Left lung (tissue), 10 donors: Measurements from ENCODE around the gene BAIAP2. TPM values are rescaled to one million over a fixed set of nuclear protein-coding genes. Genes with fewer than 3 reads are reported as not detected.

Source experiments
- ATAC-seq: fragments of 200-7000 bp; cut with Tn5 transposase; one replicate; pipeline ENCODE4 v1.9.1; 2020; ENCODE audit warnings: moderate library complexity
- DNase-seq, 4 donors: peaks; one replicate each; pipeline ENCODE4 v3.0.0-alpha.2; 2013 to 2020
- H3K27ac ChIP-seq, 2 donors: fragments of 200-600 bp; sonication (generic) in 1 of 2; one replicate each; pipeline versions ENCODE4 v1.5.0 to v1.8.0; 2020 to 2021
- H3K27me3 ChIP-seq, 2 donors: fragments of 200-600 bp; sonication (generic) in 1 of 2; one replicate each; pipeline versions ENCODE4 v1.5.0 to v1.8.0; 2020 to 2021
- H3K36me3 ChIP-seq, 2 donors: fragments of 200-600 bp; sonication (generic) in 1 of 2; one replicate each; pipeline versions ENCODE4 v1.5.0 to v1.8.0; 2020 to 2021
- H3K4me1 ChIP-seq, 2 donors: fragments of 200-600 bp; one replicate each; pipeline ENCODE4 v1.8.0; 2021
- H3K4me3 ChIP-seq, 2 donors: fragments of 200-600 bp; sonication (generic) in 1 of 2; one replicate each; pipeline versions ENCODE4 v1.5.0 to v1.8.0; 2020 to 2021; ENCODE audit warnings: mild to moderate bottlenecking in 1 of 2
- H3K9me3 ChIP-seq, 2 donors: fragments of 200-600 bp; sonication (generic) in 1 of 2; one replicate each; pipeline versions ENCODE4 v1.5.0 to v1.8.0; 2020 to 2021
- intact Hi-C, 2 donors: fragments of 100-400 bp; cut with DNase I; formaldehyde crosslinking; loops; one replicate each; pipeline versions ENCODE4 v1.11.2 to v1.14.2; 2022
- polyA plus RNA-seq, 6 donors: library from polyadenylated mRNA; unstranded; fragments of 120-200 nt; gene quantifications; one replicate each; pipeline ENCODE4 v1.2.1, GENCODE V29; 2013; ENCODE audit not compliant: insufficient read length in 6 of 6
- total RNA-seq, 2 donors: library from RNA; stranded (reverse); fragmentation: NEBNext Ultra II Directional; extraction: Animal tissue kit (Norgen Biotek cat#: 25700); gene quantifications; one replicate each; pipeline ENCODE4 v1.2.1, GENCODE V29; 2021
- TF ChIP-seq, protein P1 (sequence below), 2 donors: fragments of 200-600 bp; sonication (generic) in 1 of 2; IDR thresholded peaks; one replicate each; pipeline versions ENCODE4 v1.5.0 to v1.8.0; 2021; ENCODE audit warnings: antibody characterized with exemption in 2 of 2
- donor health status: DM: no; HTN: yes; CAD: no.
- donor health status: DM: no; HTN: no; CAD: no.

BAIAP2 gene
- total and polyA plus RNA-seq, 8 donors, result 40.9 to 135 (median 52.6) TPM

GRCh38 chr17:81140018-81140417 is 105.1 kb downstream of the BAIAP2 start:
- no peak overlapping the region for H3K4me3 ChIP-seq
- H3K36me3 ChIP-seq, result no peaks in the 10 kb centered on the region
- intact Hi-C loops, result no loop called here
- H3K4me1 ChIP-seq, result peaks cover 6 to 17% of the 10 kb centered on the region in 2 donors
- ATAC-seq (no peak), DNase-seq (no peak)
- no peak overlapping the region for H3K27ac ChIP-seq
- no peaks in the 10 kb centered on the region for H3K27me3 ChIP-seq
- TF ChIP-seq, protein P1, sequence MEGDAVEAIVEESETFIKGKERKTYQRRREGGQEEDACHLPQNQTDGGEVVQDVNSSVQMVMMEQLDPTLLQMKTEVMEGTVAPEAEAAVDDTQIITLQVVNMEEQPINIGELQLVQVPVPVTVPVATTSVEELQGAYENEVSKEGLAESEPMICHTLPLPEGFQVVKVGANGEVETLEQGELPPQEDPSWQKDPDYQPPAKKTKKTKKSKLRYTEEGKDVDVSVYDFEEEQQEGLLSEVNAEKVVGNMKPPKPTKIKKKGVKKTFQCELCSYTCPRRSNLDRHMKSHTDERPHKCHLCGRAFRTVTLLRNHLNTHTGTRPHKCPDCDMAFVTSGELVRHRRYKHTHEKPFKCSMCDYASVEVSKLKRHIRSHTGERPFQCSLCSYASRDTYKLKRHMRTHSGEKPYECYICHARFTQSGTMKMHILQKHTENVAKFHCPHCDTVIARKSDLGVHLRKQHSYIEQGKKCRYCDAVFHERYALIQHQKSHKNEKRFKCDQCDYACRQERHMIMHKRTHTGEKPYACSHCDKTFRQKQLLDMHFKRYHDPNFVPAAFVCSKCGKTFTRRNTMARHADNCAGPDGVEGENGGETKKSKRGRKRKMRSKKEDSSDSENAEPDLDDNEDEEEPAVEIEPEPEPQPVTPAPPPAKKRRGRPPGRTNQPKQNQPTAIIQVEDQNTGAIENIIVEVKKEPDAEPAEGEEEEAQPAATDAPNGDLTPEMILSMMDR (IDR thresholded peaks at IDR 0.05), result no peak
- H3K9me3 ChIP-seq, result no peaks in the 10 kb centered on the region

- ATAC-seq (no peak), DNase-seq (no peak)
- Histone ChIP-seq H3K27ac (no peak overlapping the region), H3K27me3 (no peaks in the 10 kb centered on the region), H3K4me3 (no peak overlapping the region), H3K4me1 (peaks cover 6 to 17% of the 10 kb centered on the region in 2 donors), H3K9me3 (no peaks in the 10 kb centered on the region), H3K36me3 (no peaks in the 10 kb centered on the region)
- TF ChIP-seq, protein P1 (IDR thresholded peaks at IDR 0.05), result no peak
- intact Hi-C loops, result no loop called here
Measured at GRCh38 chr17:81140695-81141094, 105.7 kb downstream of the BAIAP2 start.

DNA sequence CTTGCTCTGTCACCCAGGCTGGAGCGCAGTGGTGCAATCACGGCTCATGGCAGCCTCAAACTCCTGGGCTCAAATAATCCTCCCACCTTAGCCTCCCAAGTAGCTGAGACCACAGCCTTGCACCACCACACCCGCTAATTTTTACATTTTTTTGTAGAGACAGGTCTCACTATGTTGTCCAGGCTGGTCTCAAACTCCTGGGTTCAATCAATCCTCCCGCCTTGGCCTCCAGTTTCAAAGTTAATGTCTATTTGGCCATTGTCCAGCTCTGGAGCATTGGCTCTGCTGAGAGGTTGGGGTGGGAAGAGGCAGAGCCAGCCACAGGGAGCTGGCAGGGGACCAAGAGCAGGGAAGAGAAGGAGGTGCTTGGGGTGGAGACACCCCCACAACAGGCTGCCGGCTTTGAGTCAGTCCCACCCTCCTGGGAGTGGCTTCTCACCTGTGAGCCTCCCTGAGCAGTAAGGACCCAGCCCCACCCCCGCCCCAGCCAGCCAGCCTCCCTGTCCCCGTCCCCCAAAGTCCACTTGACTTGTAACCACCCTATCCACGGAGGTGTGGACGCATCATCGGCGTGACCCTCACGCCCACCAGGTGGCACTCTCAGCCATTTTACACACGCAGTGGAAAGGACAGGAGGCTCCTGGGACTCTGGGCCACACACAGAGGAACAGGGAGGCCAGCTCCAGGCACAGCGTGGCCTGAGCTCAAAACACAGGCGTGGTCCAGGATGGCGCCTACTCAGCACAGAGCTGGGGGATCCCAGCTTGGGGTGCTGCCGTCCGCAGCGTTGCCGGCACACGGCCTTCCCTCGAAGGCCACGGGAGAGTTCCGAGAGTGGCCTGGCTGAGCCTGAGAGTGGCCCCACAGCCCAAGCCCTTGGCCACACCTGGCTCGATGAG is 107.6 kb downstream of the BAIAP2 start:
- TF ChIP-seq, protein P1 (IDR thresholded peaks at IDR 0.05), result peak; percentile 40 to 67
- Histone ChIP-seq H3K4me1 (peaks cover 6 to 17% of the 10 kb centered on the region in 2 donors), H3K4me3 (no peak overlapping the region), H3K36me3 (no peaks in the 10 kb centered on the region), H3K27ac (no peak overlapping the region), H3K9me3 (no peaks in the 10 kb centered on the region), H3K27me3 (no peaks in the 10 kb centered on the region)
- DNase-seq (peak in 3 of 4 donors; percentile 59 to 91 (median 82)), ATAC-seq (peak; percentile 91)
- intact Hi-C loops, result loop anchor here in 1 of 2 donors (2.0 kb wide), 1 partner anchor 58 kb away; no protein-coding TSS in a partner anchor

- Histone ChIP-seq H3K4me3 (no peak overlapping the region), H3K27ac (no peak overlapping the region), H3K27me3 (no peaks in the 10 kb centered on the region), H3K9me3 (no peaks in the 10 kb centered on the region), H3K4me1 (peaks cover 6 to 17% of the 10 kb centered on the region in 2 donors), H3K36me3 (no peaks in the 10 kb centered on the region)
- ATAC-seq (peak; percentile 37), DNase-seq (no peak)
- intact Hi-C loops, result loop anchor here in 1 of 2 donors (2.0 kb wide), 1 partner anchor 58 kb away; no protein-coding TSS in a partner anchor
- TF ChIP-seq, protein P1 (IDR thresholded peaks at IDR 0.05), result no peak
Measured at GRCh38 chr17:81143200-81143527, 108.2 kb downstream of the BAIAP2 start.

DNA sequence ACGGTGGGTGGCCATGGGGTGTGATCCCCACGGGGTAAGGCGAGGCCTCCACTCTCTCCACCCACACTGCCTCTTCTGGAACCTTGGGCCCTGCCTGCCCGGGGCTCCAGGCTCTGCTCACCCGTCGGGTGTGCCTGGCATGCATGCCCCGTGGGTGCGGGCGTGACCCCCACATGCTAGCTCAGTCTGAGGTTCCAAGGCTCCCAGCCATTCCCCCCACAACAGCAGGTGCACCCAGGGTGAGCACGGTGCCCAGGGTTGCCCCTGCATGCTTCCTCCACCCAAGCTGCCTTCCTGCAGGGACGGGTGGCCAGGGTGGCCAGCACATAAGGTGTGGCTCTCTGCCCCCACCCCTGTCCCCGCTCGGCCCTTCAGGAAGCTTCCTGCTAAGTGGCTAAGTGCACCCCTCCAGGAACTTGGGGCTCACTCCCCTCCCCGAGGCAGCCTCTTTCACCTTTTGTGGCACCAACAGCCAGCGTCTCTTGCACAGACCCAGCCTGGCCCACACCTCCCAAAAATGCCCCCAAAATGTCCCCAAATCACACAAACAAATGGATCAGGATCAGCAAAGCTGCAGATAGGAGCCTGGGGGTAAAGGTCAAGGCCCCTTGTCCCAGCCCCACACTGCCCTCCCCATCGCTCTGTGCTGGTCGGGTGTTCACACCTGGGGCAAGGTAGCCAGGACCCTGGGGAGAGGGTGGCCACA is 108.9 kb downstream of the BAIAP2 start:
- ATAC-seq (no peak), DNase-seq (no peak)
- no peaks in the 10 kb centered on the region for H3K36me3 ChIP-seq
- H3K9me3 ChIP-seq, result no peaks in the 10 kb centered on the region
- H3K27me3 ChIP-seq, result no peaks in the 10 kb centered on the region
- peaks cover 6 to 22% of the 10 kb centered on the region in 2 donors for H3K4me1 ChIP-seq
- intact Hi-C loops, result loop anchor here in 1 of 2 donors (2.0 kb wide), 1 partner anchor 57 kb away; no protein-coding TSS in a partner anchor
- H3K27ac ChIP-seq, result no peak overlapping the region
- TF ChIP-seq, protein P1 (IDR thresholded peaks at IDR 0.05), result no peak
- no peak overlapping the region for H3K4me3 ChIP-seq
